HG03457 (cell line): ENCODE measurements around the gene ERMN.
"Not testable (repeated sequence)": the region's sequence is repeated elsewhere in the genome, so short reads cannot be mapped to it uniquely, and the experiment has no call there.

Experiments used
- ATAC-seq: cut with Tn5 transposase; IDR thresholded peaks from one replicate; pipeline ENCODE4 v1.9.1; 2021; ENCODE audit warnings: moderate number of reproducible peaks; ENCODE audit not compliant: unreplicated experiment

ERMN gene

DNA sequence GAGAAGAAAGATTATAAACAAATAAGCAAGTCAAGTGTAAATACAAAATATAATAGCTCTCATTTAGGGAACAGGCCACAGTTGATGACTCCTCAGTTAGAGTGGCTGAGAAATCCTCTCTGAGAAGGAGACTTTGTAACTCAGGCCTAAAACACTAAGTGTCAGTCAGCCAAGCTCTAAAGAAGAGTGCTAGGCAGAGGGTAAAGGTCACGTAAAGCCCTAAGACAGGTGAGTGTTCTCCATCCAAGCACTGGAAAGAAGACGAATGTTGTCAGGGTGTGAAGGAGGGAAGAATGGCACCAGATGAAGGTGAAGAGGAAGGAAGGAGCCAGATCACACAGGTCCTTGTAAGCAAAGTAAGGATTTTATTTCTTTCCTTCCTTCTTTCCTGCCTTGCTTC is 24.3 kb downstream of the ERMN start:
- ATAC-seq = no peak

- ATAC-seq = no peak
Measured at GRCh38 chr2:157296958-157297357, 28.7 kb downstream of the ERMN start.

DNA sequence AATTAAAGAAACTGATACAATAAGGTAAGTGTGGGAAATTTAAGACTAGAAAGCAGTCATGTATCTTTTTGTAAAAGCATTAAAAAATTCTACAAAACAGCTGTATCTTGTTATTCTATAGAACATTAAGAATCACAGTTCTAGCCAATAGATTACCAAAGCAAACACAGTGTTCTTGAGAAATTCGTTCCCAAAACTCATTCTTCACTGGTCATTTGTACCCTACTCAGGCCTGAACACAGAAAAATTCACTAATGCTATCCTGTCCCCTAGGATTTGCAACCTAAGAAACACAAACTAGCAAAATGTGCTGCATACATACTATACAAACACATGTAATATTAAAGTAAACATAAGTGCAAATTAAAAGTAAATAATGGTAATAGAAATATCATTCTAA is 29.1 kb downstream of the ERMN start:
- ATAC-seq = no peak

GRCh38 chr2:157292853-157293252 is 32.8 kb downstream of the ERMN start:
- no peak for ATAC-seq

- no peak for ATAC-seq
Measured at GRCh38 chr2:157291018-157291417, 34.6 kb downstream of the ERMN start.

DNA sequence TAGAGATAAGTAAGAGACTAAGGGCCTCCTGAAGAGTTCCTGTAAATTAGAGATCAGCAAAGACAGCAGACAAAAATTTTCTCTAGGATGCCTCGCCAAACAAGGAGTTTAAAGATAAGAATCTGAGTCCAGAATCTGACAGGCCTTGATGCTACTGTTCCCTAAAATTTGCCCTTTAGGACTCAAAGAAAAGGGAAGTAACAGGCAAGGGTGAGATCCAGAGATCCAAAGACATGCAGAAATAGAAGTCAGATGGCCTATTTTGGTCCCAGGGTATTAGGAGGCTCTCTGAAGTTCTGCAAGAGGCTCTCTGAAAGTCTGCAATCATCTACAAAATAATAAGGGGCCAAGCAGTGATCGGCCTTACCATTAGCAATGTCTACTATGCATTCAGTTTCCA is 35.1 kb downstream of the ERMN start:
- ATAC-seq = no peak

- ATAC-seq = no peak
Measured at GRCh38 chr2:157287160-157287559, 38.5 kb downstream of the ERMN start.

GRCh38 chr2:157283468-157283867 is 42.2 kb downstream of the ERMN start:
- ATAC-seq = no peak

- no peak for ATAC-seq
Measured at GRCh38 chr2:157281316-157281715, 44.3 kb downstream of the ERMN start.

DNA sequence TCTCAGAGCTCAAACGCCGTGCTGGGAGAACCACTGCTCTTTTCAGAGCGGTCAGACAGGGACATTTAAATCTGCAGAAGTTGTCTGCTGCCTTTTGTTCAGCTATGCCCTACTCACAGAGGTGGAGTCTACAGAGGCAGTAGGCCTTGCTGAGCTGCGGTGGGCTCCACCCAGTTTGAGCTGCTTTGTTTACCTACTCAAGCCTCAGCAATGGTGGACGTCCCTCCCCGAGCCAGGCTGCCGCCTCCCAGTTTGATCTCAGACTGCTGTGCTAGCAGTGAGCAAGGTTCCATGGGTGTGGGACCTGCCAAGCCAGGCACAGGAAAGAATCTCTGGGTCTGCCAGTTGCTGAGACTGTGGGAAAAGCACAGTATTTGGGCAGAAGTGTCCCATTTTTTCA is 46.3 kb downstream of the ERMN start:
- ATAC-seq = not testable (repeated sequence)

DNA sequence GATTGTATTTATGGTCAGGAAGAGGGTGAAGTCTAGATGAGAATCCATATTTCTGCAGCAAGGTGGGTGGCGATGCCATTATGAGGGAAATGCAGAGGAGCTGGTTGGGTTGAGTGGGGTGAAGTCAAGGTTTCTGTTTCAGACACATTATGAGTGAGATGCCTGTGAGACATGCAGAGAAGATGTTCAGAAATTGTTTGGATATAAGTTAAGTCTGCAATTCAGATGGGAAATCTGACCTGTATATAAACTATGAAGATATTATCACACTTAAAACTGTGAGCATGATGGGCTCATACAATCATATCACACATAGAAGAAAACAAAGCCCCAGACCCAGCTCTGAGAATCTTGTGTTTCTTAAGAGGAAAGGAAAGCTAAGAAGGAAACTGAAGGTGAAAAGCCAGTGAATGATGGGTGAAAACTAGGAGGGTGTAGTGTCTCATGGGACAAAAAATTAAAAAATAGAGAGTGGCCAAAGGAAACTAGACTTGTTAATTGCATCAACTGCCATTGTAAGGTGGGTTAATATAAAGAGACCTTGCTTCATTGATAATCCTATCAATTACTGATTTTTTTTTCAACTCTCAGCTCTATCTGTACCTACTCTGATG is 53.9 kb downstream of the ERMN start:
- no peak for ATAC-seq

DNA sequence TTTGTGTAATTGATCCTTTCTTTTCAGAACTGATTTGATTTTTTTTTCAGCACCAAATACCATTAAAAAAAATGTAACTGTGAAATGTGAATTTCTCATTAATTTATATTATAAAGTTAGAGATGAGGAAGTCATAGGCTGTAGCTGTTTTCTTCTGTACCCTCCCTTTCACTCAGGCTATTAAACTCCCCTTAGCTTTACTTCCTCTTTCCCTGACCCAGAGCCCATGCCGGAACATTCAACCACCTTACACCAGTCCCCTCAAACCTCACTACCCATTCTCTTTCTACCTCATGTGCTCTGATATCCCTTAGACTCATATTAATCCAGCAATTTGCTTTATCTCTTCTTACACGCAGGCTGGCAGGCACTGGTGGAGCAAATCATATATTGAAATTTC is 55.7 kb downstream of the ERMN start:
- no peak for ATAC-seq

DNA sequence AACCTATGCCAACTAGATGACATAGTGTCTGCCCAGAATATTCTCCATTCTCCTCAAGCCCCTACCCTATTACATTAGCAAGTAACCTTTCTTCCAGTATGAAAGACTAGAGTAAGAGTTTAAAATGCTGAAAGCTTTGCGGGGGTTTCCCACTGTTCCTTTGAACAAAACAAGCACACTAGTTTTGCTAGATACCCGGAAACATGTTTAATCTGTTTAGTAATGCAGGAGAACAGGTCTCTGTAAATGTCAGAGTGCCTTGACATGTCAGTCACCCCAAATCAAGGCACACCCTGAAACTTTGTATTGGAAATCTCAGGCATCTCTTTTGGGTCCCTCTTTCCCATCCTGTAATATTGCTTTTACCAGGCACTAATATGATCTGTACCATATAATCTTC is 56.6 kb downstream of the ERMN start:
- no peak for ATAC-seq
